Colon (tissue), 2 donors: ENCODE results near the gene PLPP6.

Source experiments
- FAIRE-seq: peaks from 2 replicates; lab custom pipeline; 2012; peaks lifted over from hg19 to GRCh38; lab: Jason Lieb, UNC
- donor health status: control.
- donor health status: control.

PLPP6 gene

DNA sequence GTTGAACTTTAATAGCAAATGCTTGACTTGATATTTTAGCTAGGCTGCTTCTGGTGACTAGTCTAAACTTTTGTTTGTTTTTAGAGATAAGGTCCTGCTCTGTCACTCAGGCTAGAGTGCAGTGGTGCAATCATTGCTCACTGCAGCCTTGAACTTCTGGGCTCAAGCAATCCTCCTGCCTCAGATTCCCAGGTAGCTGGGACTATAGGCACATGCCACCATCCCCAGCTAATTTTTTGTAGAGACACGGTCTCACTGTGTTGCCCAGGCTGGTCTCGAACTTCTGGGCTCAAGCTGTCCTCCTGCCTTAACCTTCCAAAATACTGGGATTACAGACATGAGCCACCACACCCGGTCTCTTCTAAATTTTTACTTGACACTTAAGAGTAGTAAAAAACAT, 38.0 kb downstream of the PLPP6 start:
- no peak for FAIRE-seq

DNA sequence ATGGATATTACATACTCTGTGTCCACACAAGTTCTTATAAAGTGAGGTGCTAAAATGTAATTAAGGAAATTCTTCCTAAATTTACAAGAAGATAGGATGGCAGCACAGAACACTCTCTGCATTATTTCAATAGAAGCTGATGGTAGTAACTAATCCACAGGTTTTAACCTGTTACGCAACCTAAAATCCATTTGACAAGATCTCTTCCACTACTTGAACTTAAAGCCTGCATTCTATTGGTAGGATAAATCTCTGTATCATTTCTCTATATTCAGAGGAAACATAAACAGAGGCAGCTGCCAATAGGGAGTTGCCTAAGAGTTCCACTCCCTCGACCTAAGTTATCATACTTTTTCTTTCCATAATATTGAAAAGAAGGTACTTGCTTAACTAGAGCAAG, 38.8 kb downstream of the PLPP6 start:
- no peak for FAIRE-seq

GRCh38 chr9:4701526-4701925, 39.4 kb downstream of the PLPP6 start:
- FAIRE-seq, result no peak

- FAIRE-seq, result no peak
Observed at GRCh38 chr9:4704129-4704528, 42.0 kb downstream of the PLPP6 start.

- FAIRE-seq, result no peak
Observed at GRCh38 chr9:4706021-4706420, 43.9 kb downstream of the PLPP6 start.

DNA sequence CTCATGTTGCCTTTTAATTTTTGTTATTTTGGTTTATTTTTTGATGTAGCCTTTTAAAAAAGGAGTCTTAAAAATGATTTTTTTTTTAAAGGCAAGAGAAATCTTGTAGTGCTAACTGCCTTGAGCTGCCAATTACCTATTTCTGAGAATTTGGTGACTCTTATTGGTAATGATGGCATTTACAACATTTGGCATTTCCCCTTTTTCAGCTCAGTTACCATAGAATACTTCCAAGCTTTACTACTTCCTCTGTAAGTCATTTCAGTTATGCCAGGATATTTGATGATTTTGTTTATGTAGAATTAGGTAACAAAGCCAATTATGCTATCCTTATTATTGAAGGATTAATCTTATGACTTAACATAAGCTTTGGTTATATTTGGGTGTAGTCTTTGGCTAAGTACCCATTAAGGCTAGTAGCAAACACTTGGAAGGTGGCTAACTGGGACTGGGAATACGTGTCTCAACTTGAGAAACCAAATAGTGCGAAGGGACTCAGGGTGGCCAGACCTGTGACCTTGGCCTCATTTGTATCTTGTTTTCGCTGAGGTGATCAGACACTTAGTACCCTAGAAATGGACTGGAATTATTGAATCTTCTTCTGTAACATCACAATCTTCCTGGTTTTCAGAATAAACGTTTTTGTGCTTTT, 45.0 kb downstream of the PLPP6 start:
- no peak for FAIRE-seq

DNA sequence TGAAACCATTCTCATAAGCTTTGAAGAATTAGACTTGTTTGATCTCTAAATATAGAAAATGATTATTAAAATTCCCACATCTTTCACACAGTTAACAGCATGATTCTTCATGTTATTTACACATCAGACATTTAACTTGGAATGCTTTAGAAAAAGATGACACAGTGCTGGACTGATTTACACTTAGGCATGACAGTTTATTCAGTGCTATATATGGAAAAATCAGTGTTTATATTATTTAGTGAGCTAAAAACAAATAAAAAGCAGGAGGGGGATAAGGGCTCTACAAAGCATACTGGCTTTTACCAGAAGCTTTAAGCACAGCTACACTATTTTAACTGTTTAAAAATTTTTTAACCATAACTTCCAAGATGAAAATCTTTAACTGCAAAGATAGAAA, 47.3 kb downstream of the PLPP6 start:
- FAIRE-seq, result no peak

DNA sequence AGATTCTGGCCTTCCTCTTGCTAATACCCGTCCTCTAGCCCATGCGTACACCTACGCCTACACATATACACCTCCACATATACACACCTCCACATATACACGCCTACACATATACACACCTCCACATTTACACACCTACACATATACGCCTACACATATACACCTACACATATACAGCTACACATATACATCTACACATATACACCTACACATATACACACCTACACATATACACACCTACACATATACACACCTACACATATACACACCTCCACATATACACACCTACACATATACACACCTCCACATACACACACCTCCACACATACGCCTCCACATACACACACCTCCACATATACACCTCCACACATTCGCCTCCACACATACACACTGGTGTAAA, 51.8 kb downstream of the PLPP6 start:
- FAIRE-seq, result peak; percentile 33

GRCh38 chr9:4714266-4715016, 52.3 kb downstream of the PLPP6 start:
- no peak for FAIRE-seq
